PFSK-1 (cell line): ENCODE measurements around the gene RAB3GAP2.

Experiments
- SIN3A ChIP-seq: IDR thresholded peaks from 2 replicates; pipeline ENCODE4 v1.6.1; 2012; ENCODE audit warnings: mild to moderate bottlenecking, low read length, moderate library complexity, borderline replicate concordance; ENCODE audit not compliant: insufficient read depth
- TAF1 ChIP-seq: IDR thresholded peaks from 2 replicates; pipeline ENCODE4 v1.6.1; 2012; ENCODE audit warnings: low read length, control low read depth, borderline replicate concordance; ENCODE audit not compliant: insufficient read depth
- TF ChIP-seq, protein P1 (sequence below), 2 experiments: IDR thresholded peaks; 2 replicates each; pipeline versions ENCODE4 v1.6.1 to v1.8.0; 2011 to 2012; ENCODE audit warnings: low read depth in 2 of 2, low read length in 2 of 2, control low read depth in 1 of 2, inconsistent platforms in 1 of 2, mild to moderate bottlenecking in 1 of 2, moderate library complexity in 1 of 2; ENCODE audit not compliant: insufficient read depth in 1 of 2

DNA sequence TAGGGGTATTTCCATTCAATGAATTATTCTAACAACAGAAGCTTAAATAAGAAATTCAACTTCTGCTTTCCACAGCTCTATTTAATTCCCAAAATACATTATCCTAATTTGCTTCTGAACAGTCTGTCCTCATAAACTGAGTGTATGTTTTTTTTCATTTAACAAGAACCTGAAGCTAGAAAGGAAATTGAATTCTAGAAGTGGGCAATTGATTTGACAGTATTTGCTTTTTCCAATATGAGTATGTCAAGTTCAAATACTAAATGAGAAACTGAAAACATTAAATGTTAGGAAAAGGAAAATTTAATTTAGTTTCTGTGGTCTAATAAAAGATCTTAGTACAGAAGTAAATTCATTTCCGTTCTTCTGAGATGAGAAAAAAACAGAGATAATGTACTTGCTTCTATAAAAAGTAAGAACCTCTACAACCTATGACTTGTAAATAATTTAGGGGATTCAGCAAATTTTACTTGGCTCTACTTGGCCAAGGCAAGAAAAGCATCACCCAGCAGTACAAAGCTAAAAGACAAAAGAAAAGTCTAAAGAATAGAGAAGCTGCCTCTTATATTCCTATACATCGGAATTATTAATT, 31.1 kb downstream of the RAB3GAP2 start:
- no peak for TF ChIP-seq TAF1
- no peak for TF ChIP-seq SIN3A
- TF ChIP-seq, protein P1, sequence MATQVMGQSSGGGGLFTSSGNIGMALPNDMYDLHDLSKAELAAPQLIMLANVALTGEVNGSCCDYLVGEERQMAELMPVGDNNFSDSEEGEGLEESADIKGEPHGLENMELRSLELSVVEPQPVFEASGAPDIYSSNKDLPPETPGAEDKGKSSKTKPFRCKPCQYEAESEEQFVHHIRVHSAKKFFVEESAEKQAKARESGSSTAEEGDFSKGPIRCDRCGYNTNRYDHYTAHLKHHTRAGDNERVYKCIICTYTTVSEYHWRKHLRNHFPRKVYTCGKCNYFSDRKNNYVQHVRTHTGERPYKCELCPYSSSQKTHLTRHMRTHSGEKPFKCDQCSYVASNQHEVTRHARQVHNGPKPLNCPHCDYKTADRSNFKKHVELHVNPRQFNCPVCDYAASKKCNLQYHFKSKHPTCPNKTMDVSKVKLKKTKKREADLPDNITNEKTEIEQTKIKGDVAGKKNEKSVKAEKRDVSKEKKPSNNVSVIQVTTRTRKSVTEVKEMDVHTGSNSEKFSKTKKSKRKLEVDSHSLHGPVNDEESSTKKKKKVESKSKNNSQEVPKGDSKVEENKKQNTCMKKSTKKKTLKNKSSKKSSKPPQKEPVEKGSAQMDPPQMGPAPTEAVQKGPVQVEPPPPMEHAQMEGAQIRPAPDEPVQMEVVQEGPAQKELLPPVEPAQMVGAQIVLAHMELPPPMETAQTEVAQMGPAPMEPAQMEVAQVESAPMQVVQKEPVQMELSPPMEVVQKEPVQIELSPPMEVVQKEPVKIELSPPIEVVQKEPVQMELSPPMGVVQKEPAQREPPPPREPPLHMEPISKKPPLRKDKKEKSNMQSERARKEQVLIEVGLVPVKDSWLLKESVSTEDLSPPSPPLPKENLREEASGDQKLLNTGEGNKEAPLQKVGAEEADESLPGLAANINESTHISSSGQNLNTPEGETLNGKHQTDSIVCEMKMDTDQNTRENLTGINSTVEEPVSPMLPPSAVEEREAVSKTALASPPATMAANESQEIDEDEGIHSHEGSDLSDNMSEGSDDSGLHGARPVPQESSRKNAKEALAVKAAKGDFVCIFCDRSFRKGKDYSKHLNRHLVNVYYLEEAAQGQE (IDR thresholded peaks at IDR 0.05; ENCODE audit: insufficient read depth in 1 of 2, low read depth in 2 of 2, low read length in 2 of 2) = no peak
